ENCODE results near the gene S100PBP. TPM values are rescaled to one million over a fixed set of nuclear protein-coding genes. Genes with fewer than 3 reads are reported as not detected.

The S100PBP gene
- total RNA-seq, 4 donors from 2014 or later = 27.3 to 41.9 (median 34.7) TPM

DNA sequence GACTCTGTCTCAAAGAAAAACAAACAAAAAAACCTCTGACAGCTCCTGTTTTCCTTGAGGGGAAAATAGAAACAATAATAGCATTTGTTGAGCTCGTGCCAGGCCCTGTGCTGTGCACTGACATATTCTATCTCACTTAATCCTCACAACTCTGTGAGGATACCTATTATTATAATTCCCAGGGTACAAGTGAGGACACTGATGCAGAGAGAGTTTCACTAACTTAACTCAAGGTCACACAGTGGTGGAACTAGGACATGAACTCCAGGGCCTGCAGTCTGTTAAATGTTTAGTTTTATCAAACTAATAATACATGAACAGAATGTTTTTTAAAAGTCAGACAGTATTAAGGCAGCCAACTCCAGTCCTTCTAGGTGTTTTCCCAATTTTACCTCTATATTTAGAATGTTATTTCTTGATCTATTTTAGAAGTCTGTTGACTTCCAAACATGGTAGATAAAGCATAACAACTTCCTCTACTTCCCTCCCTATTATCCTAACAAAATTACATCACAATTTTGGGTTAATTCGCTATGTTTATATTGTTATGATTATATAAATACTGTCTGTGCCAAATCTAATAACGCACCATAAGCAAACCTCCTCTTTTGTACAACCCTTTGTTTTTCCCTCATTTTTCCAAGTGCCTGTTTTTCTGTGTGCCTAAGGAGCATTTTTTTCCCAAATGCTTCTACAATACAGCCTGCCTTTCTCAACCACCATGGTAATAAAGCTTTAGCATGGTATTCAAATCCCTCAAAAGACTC, 48.4 kb downstream of the S100PBP start:
- Histone ChIP-seq H3K9me3 (no peaks in the 10 kb centered on the region), H3K36me3 (no peaks in the 10 kb centered on the region), H3K27ac (no peak overlapping the region), H3K27me3 (no peaks in the 10 kb centered on the region), H3K4me3 (replicated peaks in 1 of 3) (no peak overlapping the region), H3K4me1 (peaks cover 14 to 32% of the 10 kb centered on the region in 2 donors)
- 70 to 76% methylated on average over 3 of the region's 3 CpGs for WGBS, 2 donors
- no peak for DNase-seq
- intact Hi-C loops (cut with DNase I) = no loop called here
- TF ChIP-seq POLR2A (IDR thresholded peaks at IDR 0.05) = no peak
- TF ChIP-seq, protein P1, sequence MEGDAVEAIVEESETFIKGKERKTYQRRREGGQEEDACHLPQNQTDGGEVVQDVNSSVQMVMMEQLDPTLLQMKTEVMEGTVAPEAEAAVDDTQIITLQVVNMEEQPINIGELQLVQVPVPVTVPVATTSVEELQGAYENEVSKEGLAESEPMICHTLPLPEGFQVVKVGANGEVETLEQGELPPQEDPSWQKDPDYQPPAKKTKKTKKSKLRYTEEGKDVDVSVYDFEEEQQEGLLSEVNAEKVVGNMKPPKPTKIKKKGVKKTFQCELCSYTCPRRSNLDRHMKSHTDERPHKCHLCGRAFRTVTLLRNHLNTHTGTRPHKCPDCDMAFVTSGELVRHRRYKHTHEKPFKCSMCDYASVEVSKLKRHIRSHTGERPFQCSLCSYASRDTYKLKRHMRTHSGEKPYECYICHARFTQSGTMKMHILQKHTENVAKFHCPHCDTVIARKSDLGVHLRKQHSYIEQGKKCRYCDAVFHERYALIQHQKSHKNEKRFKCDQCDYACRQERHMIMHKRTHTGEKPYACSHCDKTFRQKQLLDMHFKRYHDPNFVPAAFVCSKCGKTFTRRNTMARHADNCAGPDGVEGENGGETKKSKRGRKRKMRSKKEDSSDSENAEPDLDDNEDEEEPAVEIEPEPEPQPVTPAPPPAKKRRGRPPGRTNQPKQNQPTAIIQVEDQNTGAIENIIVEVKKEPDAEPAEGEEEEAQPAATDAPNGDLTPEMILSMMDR (IDR thresholded peaks at IDR 0.05) = no peak

- 80 to 83% methylated on average over 5 of the region's 5 CpGs for WGBS, 2 donors
- no peak for DNase-seq
- Histone ChIP-seq H3K4me3 (replicated peaks in 1 of 3) (no peak overlapping the region), H3K36me3 (no peaks in the 10 kb centered on the region), H3K27ac (no peak overlapping the region), H3K9me3 (no peaks in the 10 kb centered on the region), H3K27me3 (no peaks in the 10 kb centered on the region), H3K4me1 (peaks cover 7 to 31% of the 10 kb centered on the region in 2 donors)
- intact Hi-C loops (cut with DNase I) = no loop called here
- TF ChIP-seq, protein P1 (IDR thresholded peaks at IDR 0.05) = no peak
- TF ChIP-seq POLR2A (IDR thresholded peaks at IDR 0.05) = no peak
Observed at GRCh38 chr1:32867151-32867550, 49.7 kb downstream of the S100PBP start.

DNA sequence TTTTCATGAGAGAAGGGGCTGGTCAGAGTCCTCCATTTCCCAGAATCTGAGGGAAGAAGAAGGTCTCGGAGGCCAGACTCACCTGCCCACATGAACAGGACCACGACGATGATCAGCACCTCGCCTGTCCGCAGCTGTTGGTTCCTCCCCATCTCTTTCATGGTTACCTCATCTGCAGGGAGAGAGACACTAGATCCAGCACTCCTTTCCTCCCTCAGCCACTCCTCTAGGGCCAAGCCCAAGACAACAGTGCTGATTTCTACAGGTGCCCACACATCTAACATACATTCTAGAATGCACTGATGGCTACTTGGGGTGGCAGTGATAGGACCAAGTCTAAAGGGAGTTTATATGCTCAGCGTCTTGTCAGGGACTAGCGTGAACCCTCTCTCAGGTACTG, 50.2 kb downstream of the S100PBP start:
- H3K27me3 ChIP-seq = no peaks in the 10 kb centered on the region
- no peaks in the 10 kb centered on the region for H3K9me3 ChIP-seq
- 95 to 97% methylated on average over 7 of the region's 7 CpGs for WGBS, 2 donors
- no peak overlapping the region for H3K27ac ChIP-seq
- H3K4me1 ChIP-seq = peaks cover 7 to 36% of the 10 kb centered on the region in 2 donors
- TF ChIP-seq, protein P1 (IDR thresholded peaks at IDR 0.05) = no peak
- TF ChIP-seq POLR2A (IDR thresholded peaks at IDR 0.05) = no peak
- no peak for DNase-seq
- H3K4me3 ChIP-seq (replicated peaks in 1 of 3) = no peak overlapping the region
- H3K36me3 ChIP-seq = no peaks in the 10 kb centered on the region
- intact Hi-C loops (cut with DNase I) = no loop called here

DNA sequence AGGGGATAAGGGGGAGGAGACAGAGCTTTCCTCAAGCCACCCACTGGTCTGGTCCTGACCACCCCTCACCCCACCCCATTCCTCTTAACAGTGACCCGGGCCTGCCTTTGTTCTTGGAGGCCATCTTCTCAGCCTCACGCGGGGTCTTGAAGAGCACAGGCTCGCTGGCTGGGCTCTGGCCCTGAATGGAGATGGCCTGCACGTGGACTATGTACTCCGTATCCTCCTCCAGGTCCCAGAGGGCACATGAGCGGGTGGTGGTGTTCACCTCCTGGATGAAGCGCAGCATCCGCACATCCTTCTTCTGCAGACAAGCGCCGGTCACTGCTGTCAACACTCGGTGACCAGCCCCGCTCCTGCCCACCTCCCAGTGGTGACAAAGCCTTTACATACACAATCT, 50.6 kb downstream of the S100PBP start:
- no peak for DNase-seq
- WGBS, 2 donors = 94 to 96% methylated on average over 10 to 13 of the region's 13 CpGs
- intact Hi-C loops (cut with DNase I) = no loop called here
- H3K27ac ChIP-seq = no peak overlapping the region
- TF ChIP-seq POLR2A (IDR thresholded peaks at IDR 0.05) = no peak
- TF ChIP-seq, protein P1 (IDR thresholded peaks at IDR 0.05) = no peak
- no peaks in the 10 kb centered on the region for H3K9me3 ChIP-seq
- peaks cover 7 to 39% of the 10 kb centered on the region in 2 donors for H3K4me1 ChIP-seq
- H3K4me3 ChIP-seq (replicated peaks in 1 of 3) = no peak overlapping the region
- no peaks in the 10 kb centered on the region for H3K27me3 ChIP-seq
- no peaks in the 10 kb centered on the region for H3K36me3 ChIP-seq

- Histone ChIP-seq H3K4me3 (replicated peaks in 1 of 3) (no peak overlapping the region), H3K36me3 (no peaks in the 10 kb centered on the region), H3K27ac (no peak overlapping the region), H3K4me1 (peaks cover under 1 to 31% of the 10 kb centered on the region in 2 donors), H3K9me3 (no peaks in the 10 kb centered on the region), H3K27me3 (no peaks in the 10 kb centered on the region)
- TF ChIP-seq, protein P1 (IDR thresholded peaks at IDR 0.05) = no peak
- no peak for TF ChIP-seq POLR2A (IDR thresholded peaks at IDR 0.05)
- intact Hi-C loops (cut with DNase I) = no loop called here
- 90 to 94% methylated on average over 9 of the region's 9 CpGs for WGBS, 2 donors
- no peak for DNase-seq
Observed at GRCh38 chr1:32868806-32869455, 51.5 kb downstream of the S100PBP start.
